GM18507 (cell line): ENCODE measurements around the gene GIMAP1.
A peak's percentile ranks its signal among the peaks of the same experiment; 100 is the strongest.
"Not testable (repeated sequence)": the region's sequence is repeated elsewhere in the genome, so short reads cannot be mapped to it uniquely, and the experiment has no call there.

ENCODE experiments used
- DNase-seq: peaks from one replicate; pipeline ENCODE4 v3.0.0; 2011; ENCODE audit warnings: low read depth; ENCODE audit not compliant: insufficient read length; ENCODE audit errors: extremely low spot score
- FAIRE-seq: peaks from 2 replicates; lab custom pipeline; 2011; peaks lifted over from hg19 to GRCh38; lab: Jason Lieb, UNC

Gene GIMAP1

DNA sequence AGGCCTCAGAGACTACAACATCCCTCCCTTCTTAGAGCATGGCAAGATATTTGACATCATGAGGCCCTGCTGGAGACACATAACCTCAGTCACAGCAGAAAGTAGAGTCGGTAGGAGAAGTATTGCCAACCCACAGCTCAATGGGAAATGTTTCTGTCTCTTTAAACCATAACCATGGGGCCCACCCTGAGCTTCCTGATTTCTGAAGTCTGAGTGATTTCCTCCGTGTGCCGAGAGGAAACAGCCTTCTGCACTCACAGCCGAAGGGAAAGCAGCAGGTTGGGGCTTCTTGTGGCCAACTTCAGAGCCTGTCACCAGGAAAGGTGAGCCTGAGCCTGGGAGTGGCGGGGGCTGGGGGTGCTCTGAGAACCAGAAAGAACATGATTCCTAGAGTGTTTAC lies at the start of gene GIMAP1:
GIMAP1 (plus strand) TSS at position 246 of the 400 bp plus-strand sequence. CDS start 2,435 bp downstream, outside the sequence.
- FAIRE-seq (peak; percentile 87), DNase-seq (no peak)

DNA sequence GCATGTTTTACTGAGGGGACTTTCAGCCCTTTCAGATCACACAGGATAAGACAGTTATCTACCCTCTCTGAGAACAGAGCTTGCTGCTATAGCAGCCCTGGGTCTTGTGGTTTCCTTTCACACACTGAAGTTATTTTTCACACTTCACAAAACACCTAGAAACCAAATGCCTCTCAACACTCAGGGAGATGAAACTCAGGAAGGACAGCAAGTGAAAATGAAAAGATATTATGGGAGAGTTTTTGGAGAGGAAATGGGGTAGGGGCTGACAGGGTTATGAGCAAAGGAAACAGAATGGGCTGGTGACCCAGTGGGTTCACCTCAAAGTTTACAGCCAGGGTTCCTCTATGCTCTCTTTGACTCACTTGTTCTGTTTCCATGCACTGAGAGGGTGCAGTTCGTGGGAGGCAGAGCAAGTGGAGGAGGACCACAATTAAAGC lies 47.9 kb upstream of the GIMAP1 start:
- FAIRE-seq (peak; percentile 99), DNase-seq (peak; percentile 38)

DNA sequence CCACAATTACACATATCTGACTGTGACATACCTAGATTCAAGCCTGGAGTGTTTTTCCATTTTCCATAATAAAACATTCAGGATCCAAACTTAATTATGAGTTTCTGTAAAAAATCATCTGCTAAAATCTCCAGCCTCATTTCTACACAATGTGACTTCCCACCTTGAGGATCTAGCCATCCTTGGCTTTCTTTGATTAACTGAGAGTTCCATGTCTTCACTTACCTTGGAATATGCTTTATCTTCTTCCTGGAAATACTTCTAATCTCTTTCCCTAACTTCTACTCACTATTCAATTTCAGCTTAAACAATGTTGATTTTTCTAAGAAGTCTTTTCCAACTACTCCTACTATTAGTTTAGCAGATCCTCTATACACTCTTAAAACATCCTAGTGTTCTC lies 47.4 kb upstream of the GIMAP1 start:
- DNase-seq: no peak
- FAIRE-seq: no peak

DNA sequence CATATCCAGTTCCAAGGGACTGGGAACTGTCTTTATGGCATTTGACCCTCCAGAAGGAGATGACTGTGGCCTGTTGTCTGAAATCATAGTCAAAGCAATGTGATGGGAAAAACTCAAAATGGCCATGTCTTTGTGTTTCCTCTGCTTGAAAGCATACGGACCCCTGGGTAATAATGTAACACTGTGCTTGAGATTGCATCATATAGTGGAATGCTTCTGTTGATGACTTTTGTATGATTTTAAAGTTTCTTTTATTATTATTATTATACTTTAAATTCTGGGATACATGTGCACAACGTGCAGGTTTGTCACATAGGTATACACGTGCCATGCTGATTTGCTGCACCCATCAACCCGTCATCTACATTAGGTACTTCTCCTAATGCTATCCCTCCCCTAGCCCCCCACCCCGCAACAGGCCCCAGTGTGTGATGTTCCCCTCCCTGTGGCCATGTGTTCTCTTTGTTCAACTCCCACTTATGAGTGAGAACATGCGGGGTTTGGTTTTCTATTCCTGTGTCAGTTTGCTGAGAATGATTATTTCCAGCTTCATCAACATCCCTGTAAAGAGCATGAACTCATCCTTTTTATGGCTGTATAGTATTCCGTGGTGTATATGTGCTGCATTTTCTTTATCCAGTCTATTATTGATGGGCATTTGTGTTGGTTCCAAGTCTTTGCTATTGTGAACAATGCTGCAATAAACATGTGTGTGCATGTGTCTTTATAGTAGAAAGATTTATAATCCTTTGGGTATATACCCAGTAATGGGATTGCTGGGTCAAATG lies 44.4 kb upstream of the GIMAP1 start:
- not testable (repeated sequence) for FAIRE-seq, DNase-seq

DNA sequence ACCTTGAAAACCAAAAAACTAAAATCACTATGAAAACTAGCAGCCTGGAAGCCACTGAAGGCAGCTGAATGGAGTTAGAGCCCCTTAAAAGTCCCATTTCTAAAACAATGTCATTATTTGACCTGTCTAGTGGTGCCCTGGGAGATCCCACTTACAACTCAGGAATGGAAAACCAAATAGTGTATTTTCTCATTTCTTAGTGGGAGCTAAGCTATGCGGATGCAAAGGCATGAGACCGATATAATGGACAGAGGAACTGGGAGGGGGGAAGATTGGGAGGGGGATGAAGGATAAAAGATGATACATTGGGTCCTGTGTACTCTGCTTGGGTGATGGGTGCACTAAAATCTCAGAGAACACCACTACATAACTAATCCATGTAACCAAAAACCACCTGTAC lies 40.7 kb upstream of the GIMAP1 start:
- DNase-seq (no peak), FAIRE-seq (peak; percentile 38)

DNA sequence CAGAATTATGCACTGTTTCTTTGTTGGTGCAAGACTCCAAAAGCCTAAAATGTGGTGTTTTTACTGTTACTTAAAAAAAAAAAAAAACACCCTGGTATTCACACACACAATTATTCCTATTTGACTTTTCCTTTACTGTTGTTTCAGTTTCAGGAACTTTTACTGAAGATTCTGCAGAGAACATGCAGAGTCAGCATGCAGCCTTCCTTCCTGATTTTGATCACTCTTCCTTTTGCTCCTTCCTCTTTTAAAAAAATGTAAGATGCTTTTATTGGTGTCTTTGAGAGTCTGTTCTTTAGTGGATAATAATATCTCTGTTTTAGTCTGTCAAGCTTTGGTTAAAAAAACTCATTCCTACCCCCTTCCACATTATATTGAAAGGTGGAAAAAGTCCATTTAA lies 40.1 kb upstream of the GIMAP1 start:
- FAIRE-seq: peak; percentile 73
- DNase-seq: not testable (repeated sequence)

DNA sequence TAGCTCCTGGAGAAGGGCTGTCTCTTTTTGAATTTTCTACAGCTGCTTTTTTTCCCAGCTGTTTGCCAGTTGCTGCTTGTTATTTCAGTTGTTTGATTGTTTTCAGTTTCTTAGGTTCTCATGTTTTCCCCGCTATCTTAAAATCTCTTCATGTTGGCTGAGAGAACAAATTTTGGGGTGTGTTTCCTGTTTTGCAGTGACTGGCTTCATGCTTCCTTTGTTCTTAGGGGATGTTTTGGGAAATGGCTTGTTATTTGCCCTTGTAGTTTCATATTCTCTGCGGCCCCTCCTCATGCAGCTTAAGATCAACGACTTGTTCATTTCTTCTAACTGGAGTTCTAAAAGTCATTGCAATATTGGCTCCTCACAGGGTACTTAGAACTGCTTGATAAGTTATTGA lies 39.6 kb upstream of the GIMAP1 start:
- not testable (repeated sequence) for DNase-seq
- peak; percentile 31 for FAIRE-seq

DNA sequence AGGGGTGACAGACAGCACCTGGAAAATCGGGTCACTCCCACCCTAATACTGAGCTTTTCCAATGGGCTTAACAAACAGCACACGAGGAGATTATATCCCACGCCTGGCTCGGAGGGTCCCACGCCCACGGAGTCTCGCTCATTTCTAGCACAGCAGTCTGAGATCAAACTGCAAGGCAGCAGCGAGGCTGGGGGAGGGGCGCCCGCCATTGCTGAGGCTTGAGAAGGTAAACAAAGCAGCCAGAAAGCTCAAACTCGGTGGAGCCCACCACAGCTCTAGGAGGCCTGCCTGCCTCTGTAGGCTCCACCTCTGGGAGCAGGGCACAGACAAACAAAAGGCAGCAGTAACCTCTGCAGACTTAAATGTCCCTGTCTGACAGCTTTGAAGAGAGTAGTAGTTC lies 37.8 kb upstream of the GIMAP1 start:
- not testable (repeated sequence) for FAIRE-seq, DNase-seq

DNA sequence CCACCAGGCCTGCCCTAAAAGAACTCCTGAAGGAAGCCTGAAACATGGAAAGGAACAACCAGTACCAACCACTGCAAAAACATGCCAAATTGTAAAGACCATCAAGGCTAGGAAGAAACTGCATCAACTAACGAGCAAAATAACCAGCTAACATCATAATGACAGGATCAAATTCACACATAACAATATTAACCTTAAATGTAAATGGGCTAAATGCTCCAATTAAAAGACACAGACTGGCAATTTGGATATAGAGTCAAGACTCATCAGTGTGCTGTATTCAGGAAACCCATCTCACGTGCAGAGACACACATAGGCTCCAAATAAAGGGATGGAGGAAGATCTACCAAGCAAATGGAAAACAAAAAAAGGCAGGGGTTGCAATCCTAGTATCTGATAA lies 36.0 kb upstream of the GIMAP1 start:
- FAIRE-seq, DNase-seq: not testable (repeated sequence)

DNA sequence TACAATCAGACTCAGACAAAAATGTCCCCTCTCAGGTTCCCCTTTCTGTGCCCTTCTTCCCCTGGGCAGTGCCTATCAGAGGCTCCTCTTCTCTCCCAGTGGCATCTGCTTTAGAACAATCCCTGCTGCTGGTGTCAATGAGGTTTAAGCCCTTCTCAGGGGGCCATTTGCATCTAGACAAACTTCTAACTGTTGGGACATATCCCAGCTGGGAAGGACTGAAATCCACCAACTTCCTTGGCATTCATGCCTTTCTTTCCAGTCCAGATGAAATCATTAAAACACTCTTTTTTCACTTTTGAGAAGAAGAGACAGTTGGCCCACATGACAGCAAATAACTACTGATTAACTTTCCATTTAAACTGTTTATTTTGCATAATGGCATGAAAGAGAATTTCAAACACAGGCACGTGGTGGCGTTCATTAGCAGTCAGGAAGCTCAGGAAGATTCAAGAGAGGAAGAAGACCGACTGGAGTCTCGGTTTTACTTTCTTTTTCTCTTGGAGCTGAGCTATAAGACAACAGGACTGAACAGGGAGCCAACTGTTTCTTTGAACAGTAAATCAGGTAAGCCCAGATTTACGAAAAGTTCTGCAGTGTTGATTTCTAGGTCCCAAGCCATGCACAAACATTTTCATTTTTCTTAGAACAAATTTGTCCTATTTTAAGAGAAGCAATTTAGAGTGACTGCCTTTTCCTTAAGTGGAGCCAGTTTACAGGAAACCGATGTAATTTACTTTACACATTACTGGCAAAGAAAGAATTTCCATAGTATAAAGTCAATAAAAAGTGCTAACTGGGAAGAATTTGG lies 31.0 kb upstream of the GIMAP1 start, which contains the start of gene GIMAP2:
GIMAP2 (plus strand) TSS at position 488 of the 811 bp plus-strand sequence. CDS start 1,354 bp downstream, outside the sequence.
- peak; percentile 43 for DNase-seq
- peak; percentile 96 for FAIRE-seq

DNA sequence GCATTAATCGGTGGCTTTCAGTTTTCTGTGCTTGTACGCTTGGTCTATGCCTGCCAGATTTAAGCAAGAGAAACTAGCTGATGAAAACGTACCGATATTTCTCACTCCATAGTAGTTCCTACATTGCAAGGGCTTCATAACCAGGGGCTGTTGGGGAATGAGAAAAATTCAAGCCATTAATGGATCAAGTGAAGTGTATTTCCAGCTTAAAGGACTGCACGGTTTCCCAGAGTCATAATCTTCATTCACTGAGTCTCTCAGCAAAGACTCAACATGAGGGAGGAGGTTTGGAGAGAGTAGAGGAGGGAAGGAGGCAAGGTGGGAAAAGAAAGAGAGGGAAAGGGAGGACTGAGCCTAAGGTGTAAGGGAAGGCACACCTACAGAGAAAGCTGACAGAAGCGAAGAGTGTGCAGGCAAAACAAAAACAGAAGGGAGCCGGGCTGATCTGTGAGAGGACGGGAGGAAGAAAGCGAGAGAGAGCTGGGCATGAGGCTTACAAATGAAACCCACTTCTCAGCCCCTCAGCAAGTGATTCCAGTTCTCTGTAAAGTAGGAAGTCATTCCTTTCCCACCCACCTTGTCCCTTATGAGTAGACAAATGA lies 30.3 kb upstream of the GIMAP1 start:
- no peak for FAIRE-seq

DNA sequence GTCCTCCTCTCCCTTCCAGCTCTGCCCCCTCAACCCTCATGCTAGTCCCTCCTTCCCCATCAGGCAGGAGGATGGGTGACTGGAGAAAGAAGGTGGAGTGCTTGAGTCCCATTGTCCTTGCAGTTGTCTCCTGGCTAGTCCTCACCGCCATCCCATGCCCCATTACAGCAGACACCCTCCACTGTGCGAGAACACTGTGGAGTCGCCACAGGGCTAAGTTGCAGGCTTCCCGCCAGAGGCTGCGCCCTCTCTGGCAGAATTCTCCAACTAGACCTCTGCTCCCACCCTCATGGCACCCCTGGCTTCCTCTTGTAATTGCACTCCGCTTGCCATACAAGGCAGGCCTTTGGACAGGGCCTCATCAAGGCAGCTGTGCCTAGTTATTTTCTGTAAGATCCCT lies 27.8 kb upstream of the GIMAP1 start:
- FAIRE-seq (no peak), DNase-seq (no peak)

More for the DNA sequence above, 30.3 kb upstream of the GIMAP1 start:
- no peak for DNase-seq

DNA sequence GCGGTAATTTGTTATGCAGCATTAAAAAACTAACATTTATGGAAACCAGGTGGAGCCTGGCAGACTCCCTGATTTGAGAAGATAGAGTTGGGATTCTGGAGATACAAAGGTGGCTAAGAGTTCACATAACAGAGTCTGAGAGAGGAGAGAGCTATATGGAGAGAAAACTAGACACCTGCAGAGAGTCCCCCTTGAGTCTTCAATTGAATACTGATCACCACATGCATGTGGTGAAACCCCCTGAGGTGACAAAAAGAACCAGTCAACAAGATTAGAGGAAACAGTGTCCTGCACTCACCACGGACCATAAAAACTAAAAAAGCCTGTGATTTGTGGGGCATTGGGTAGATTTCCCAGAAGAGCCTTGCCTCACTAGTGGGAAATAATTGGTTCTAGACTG lies 20.8 kb upstream of the GIMAP1 start:
- DNase-seq: no peak
- FAIRE-seq: no peak

DNA sequence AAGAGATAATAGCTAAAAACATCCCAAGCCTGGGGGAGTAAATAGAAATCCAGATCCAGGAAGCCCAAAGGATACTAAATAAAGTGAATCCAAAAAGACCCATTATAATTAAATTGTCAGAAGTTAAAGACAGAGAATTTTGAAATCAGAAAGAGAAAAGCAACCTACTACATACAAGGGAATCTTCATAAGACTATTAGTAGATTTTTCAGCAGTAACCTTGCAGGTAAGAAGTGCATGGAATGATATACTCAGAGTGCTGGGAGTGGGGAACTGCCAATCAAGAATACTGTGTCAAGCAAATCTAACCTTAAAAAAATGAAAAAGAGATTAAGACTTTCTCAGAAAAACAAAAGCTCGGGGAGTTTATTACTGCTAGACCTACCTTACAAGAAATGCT lies 13.2 kb upstream of the GIMAP1 start:
- DNase-seq: no peak
- FAIRE-seq: no peak

DNA sequence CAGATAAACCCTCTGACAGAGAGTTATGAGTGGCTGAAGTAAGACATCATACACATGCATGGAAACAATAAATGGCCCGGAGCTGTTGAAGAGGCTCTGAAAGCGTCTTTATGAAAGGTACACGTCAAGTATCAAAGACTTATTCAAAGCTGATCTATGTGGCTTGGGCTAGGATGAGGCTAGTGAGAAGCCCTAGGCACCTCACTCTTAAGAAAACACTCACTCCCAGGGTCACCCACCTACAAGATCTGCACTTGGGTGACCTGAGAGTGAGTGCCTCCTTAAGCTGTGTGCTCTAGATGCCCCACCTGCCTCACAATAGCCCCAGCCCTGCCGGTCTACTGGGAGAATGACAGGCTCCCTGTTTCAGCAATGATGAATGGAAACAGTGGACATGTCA lies 1.1 kb upstream of the GIMAP1 start:
- FAIRE-seq (no peak), DNase-seq (no peak)

DNA sequence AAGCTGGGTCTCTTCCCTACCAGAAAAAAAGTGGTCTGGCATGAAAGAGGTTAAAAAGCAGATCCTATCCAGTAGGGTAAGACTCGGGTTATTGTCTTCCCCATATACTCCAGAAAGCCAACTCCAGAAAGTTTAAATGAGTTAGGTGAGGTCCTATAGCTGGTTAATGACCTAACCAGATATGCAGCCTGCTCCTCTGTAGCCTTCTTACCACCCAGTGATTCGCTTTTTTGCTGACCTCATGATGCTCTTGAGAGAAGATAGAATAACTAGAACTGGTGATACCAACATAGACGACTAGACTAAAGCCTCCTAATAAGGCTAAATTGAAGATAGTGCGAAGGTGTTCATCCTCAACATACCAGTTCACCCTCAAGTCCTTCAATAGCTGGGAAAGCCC lies 675 bp upstream of the GIMAP1 start:
- DNase-seq: no peak
- FAIRE-seq: no peak

DNA sequence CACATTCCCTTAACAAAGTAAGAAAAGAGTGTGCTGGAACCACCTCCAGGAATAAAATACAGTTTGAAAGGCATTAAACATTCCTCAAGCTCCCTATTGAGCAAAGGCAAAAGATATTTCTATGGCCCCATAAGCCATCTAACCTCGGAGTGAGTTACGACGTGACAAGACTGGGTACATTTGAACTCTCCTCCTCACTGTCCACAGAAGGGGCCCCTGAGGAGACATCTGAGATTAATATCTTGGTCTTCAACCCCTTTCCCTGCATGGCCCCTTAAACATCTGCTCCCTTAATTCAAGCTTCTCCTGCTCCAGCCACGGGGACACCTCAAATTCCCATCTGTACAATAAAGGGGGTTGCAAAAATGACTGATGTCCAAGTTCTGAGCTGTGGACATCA lies 526 bp downstream of the GIMAP1 start:
- DNase-seq: no peak
- no peak for FAIRE-seq

DNA sequence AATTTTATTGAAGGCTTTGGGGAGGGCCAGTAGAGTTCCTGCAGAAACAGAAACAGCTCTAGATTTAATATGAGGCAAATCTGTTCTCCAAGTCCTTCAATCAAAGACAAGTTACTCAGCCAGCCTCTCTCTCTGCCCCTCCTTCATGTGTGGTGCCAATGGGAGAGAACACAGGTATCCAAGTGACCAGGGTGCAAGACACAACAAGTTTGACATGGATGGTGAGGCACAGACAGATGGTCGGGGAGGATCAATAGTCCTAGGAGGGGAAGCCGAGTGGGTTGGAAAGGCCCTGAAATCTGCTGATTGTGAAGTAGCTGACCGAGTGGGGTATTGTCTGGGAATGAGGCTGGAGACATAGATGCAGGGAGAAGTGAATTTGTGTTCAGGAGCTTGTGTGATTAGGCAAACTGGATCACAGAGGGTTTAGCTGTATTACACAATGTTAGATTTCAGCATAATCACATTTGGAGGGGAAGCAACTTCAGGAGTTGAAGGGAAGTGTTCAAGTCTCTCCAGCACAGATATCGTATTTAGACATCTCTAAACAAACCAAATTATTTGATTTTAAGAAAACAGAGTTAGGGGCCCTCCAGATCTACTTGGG lies 1.5 kb downstream of the GIMAP1 start:
- DNase-seq (no peak), FAIRE-seq (no peak)

DNA sequence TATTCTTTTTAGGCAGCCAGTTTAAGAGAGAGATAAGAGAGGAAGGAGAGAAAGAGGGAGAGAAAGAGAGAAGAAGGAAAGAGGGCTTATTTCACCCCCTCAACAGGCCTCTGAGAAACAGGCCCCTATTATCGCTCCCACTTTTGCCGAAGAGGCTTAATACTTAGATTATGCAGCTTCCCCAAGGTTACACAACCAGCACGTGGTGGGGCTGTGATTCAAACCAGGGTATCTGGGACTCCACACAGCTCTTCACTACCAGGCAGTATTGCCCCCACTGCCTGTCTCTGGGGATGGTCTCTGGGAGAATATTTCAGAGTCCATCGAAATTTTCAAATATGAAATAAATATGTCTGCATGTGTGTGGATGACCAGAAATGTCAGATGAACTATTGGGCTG lies 3.0 kb downstream of the GIMAP1 start:
- no peak for DNase-seq
- no peak for FAIRE-seq
